ENCODE results near the gene PDE1C.

Gene PDE1C

GRCh38 chr7:31707089-31707488, 363.1 kb downstream of the PDE1C start:
- TF ChIP-seq POLR2A (IDR thresholded peaks at IDR 0.05; ENCODE audit: low read depth, low read length) = no peak
- no peak for TF ChIP-seq POLR2AphosphoS5 (IDR thresholded peaks at IDR 0.05; ENCODE audit: low read depth, low read length)
- TF ChIP-seq PAX5 (IDR thresholded peaks at IDR 0.05; ENCODE audit: insufficient read depth, low read length, severe bottlenecking) = no peak
- TF ChIP-seq TAF1 (IDR thresholded peaks at IDR 0.05; ENCODE audit: low read depth, low read length) = no peak
- TF ChIP-seq POU2F2 (IDR thresholded peaks at IDR 0.05; ENCODE audit: low read depth, low read length) = no peak
- TF ChIP-seq SPI1 (IDR thresholded peaks at IDR 0.05; ENCODE audit: low read depth, low read length) = no peak
- FAIRE-seq (no peak), DNase-seq (ENCODE audit: insufficient read length, low spot score) (no peak)

GRCh38 chr7:31705377-31705776, 364.8 kb downstream of the PDE1C start:
- FAIRE-seq = no peak
- TF ChIP-seq TAF1 (IDR thresholded peaks at IDR 0.05; ENCODE audit: low read depth, low read length) = no peak
- peak; percentile 61; the same call in 1 of the 2 replicates for TF ChIP-seq SPI1 (IDR thresholded peaks at IDR 0.05; ENCODE audit: low read depth, low read length)

DNA sequence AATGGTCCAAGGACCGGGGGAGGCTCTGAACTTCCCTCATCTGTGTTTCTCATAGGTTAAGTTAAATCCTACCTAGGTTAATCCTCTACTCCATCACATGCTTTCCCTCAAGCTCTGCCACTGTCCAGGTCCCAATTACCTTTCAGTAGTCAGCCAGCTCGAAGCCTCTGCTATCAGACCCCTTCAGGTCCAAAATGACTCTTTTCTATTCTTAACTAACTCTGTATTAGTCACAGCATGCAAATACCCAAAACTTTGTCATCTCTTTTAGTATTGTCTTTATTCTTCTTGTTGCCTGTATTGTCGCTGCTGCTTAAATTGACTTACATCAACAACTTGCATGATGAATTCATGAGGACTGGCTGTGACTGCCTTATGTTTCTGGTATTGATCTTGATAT, 367.9 kb downstream of the PDE1C start:
- DNase-seq (ENCODE audit: insufficient read length, low spot score) (no peak), FAIRE-seq (no peak)
- TF ChIP-seq POU2F2 (IDR thresholded peaks at IDR 0.05; ENCODE audit: low read depth, low read length) (no peak), POLR2AphosphoS5 (IDR thresholded peaks at IDR 0.05; ENCODE audit: low read depth, low read length) (no peak), POLR2A (IDR thresholded peaks at IDR 0.05; ENCODE audit: low read depth, low read length) (no peak)

More at GRCh38 chr7:31705377-31705776, 364.8 kb downstream of the PDE1C start:
- no peak for DNase-seq (ENCODE audit: insufficient read length, low spot score)

Measured in GM12891 (cell line).